ENCODE results near the gene GUCA1C. TPM values are rescaled to one million over a fixed set of nuclear protein-coding genes. Genes with fewer than 3 reads are reported as not detected.

The GUCA1C gene
- total RNA-seq: not detected

GRCh38 chr3:108953700-108954099, at the start of gene GUCA1C:
TSS of gene GUCA1C (minus strand) at chr3:108953879. CDS start at chr3:108953762, 117 bp downstream.
- H3K27ac Mint-ChIP-seq: no peak within 1 kb of the TSS
- peaks cover 10% of the 10 kb centered on the region for H3K27me3 Mint-ChIP-seq
- no peak for DNase-seq
- H3K4me1 Mint-ChIP-seq: no peaks in the 10 kb centered on the region
- H3K36me3 Mint-ChIP-seq: no peaks in the 10 kb centered on the region
- H3K4me3 Mint-ChIP-seq: no peak within 1 kb of the TSS
- no peaks in the 10 kb centered on the region for H3K9me3 Mint-ChIP-seq

- Mint-ChIP-seq H3K36me3 (no peaks in the 10 kb centered on the region), H3K4me3 (no peak overlapping the region), H3K27ac (no peak overlapping the region), H3K4me1 (no peaks in the 10 kb centered on the region), H3K9me3 (no peaks in the 10 kb centered on the region), H3K27me3 (no peaks in the 10 kb centered on the region)
- no peak for DNase-seq
Observed at GRCh38 chr3:108998436-108998835, 44.8 kb upstream of the GUCA1C start.

GRCh38 chr3:108985844-108986243, 32.2 kb upstream of the GUCA1C start:
- no peak for DNase-seq
- Mint-ChIP-seq H3K4me3 (no peak overlapping the region), H3K27ac (no peak overlapping the region), H3K4me1 (no peaks in the 10 kb centered on the region), H3K9me3 (no peaks in the 10 kb centered on the region), H3K36me3 (no peaks in the 10 kb centered on the region), H3K27me3 (peaks cover 18% of the 10 kb centered on the region)

GRCh38 chr3:108983051-108983450, 29.4 kb upstream of the GUCA1C start:
- no peaks in the 10 kb centered on the region for H3K36me3 Mint-ChIP-seq
- peaks cover 18% of the 10 kb centered on the region for H3K27me3 Mint-ChIP-seq
- no peak overlapping the region for H3K4me3 Mint-ChIP-seq
- H3K9me3 Mint-ChIP-seq: no peaks in the 10 kb centered on the region
- no peak for DNase-seq
- H3K4me1 Mint-ChIP-seq: no peaks in the 10 kb centered on the region
- H3K27ac Mint-ChIP-seq: no peak overlapping the region

GRCh38 chr3:108976058-108976457, 22.4 kb upstream of the GUCA1C start:
- Mint-ChIP-seq H3K9me3 (no peaks in the 10 kb centered on the region), H3K27me3 (peaks cover 9% of the 10 kb centered on the region), H3K4me1 (no peaks in the 10 kb centered on the region), H3K4me3 (no peak overlapping the region), H3K27ac (no peak overlapping the region), H3K36me3 (no peaks in the 10 kb centered on the region)
- DNase-seq: no peak

GRCh38 chr3:108973019-108973418, 19.3 kb upstream of the GUCA1C start:
- Mint-ChIP-seq H3K9me3 (no peaks in the 10 kb centered on the region), H3K27ac (no peak overlapping the region)

GRCh38 chr3:108972482-108972881, 18.8 kb upstream of the GUCA1C start:
- DNase-seq: no peak
- Mint-ChIP-seq H3K27ac (no peak overlapping the region), H3K4me1 (no peaks in the 10 kb centered on the region), H3K36me3 (no peaks in the 10 kb centered on the region), H3K9me3 (no peaks in the 10 kb centered on the region), H3K4me3 (no peak overlapping the region), H3K27me3 (peaks cover 9% of the 10 kb centered on the region)

More at GRCh38 chr3:108973019-108973418, 19.3 kb upstream of the GUCA1C start:
- no peaks in the 10 kb centered on the region for H3K36me3 Mint-ChIP-seq
- no peak overlapping the region for H3K4me3 Mint-ChIP-seq
- no peaks in the 10 kb centered on the region for H3K4me1 Mint-ChIP-seq
- H3K27me3 Mint-ChIP-seq: peaks cover 9% of the 10 kb centered on the region
- no peak for DNase-seq

- peaks cover 2% of the 10 kb centered on the region for H3K4me1 Mint-ChIP-seq
- H3K4me3 Mint-ChIP-seq: no peak overlapping the region
- H3K27ac Mint-ChIP-seq: no peak overlapping the region
- no peaks in the 10 kb centered on the region for H3K36me3 Mint-ChIP-seq
- no peaks in the 10 kb centered on the region for H3K9me3 Mint-ChIP-seq
- H3K27me3 Mint-ChIP-seq: peaks cover 9% of the 10 kb centered on the region
- DNase-seq: no peak
Observed at GRCh38 chr3:108970561-108970960, 16.9 kb upstream of the GUCA1C start.

- DNase-seq: no peak
- H3K4me3 Mint-ChIP-seq: no peak overlapping the region
- H3K27ac Mint-ChIP-seq: no peak overlapping the region
- H3K9me3 Mint-ChIP-seq: no peaks in the 10 kb centered on the region
- H3K36me3 Mint-ChIP-seq: no peaks in the 10 kb centered on the region
- H3K27me3 Mint-ChIP-seq: no peaks in the 10 kb centered on the region
- H3K4me1 Mint-ChIP-seq: peaks cover 2% of the 10 kb centered on the region
Observed at GRCh38 chr3:108966773-108967172, 13.1 kb upstream of the GUCA1C start.

GRCh38 chr3:108959017-108959416, 5.3 kb upstream of the GUCA1C start:
- Mint-ChIP-seq H3K27ac (no peak overlapping the region), H3K27me3 (peaks cover 16% of the 10 kb centered on the region), H3K4me3 (no peak overlapping the region), H3K4me1 (no peaks in the 10 kb centered on the region), H3K9me3 (no peaks in the 10 kb centered on the region), H3K36me3 (no peaks in the 10 kb centered on the region)
- DNase-seq: no peak

GRCh38 chr3:108953210-108953609, 469 bp downstream of the GUCA1C start:
- DNase-seq: no peak
- Mint-ChIP-seq H3K27ac (no peak overlapping the region), H3K4me1 (no peaks in the 10 kb centered on the region), H3K4me3 (no peak overlapping the region), H3K27me3 (peaks cover 12% of the 10 kb centered on the region), H3K36me3 (no peaks in the 10 kb centered on the region), H3K9me3 (no peaks in the 10 kb centered on the region)

GRCh38 chr3:108951820-108952501, 1.7 kb downstream of the GUCA1C start:
- Mint-ChIP-seq H3K36me3 (no peaks in the 10 kb centered on the region), H3K9me3 (no peaks in the 10 kb centered on the region), H3K27ac (no peak overlapping the region), H3K4me1 (no peaks in the 10 kb centered on the region), H3K27me3 (peaks cover 12% of the 10 kb centered on the region), H3K4me3 (no peak overlapping the region)
- DNase-seq: no peak

GRCh38 chr3:108947855-108948254, 5.8 kb downstream of the GUCA1C start:
- Mint-ChIP-seq H3K4me1 (peaks cover 3% of the 10 kb centered on the region), H3K27ac (no peak overlapping the region), H3K36me3 (no peaks in the 10 kb centered on the region), H3K4me3 (no peak overlapping the region), H3K27me3 (peaks cover 12% of the 10 kb centered on the region), H3K9me3 (no peaks in the 10 kb centered on the region)
- no peak for DNase-seq

GRCh38 chr3:108946292-108947285, 7.1 kb downstream of the GUCA1C start:
- H3K4me1 Mint-ChIP-seq: peaks cover 3% of the 10 kb centered on the region
- H3K4me3 Mint-ChIP-seq: no peak overlapping the region
- H3K36me3 Mint-ChIP-seq: no peaks in the 10 kb centered on the region
- no peak for DNase-seq
- H3K27me3 Mint-ChIP-seq: peaks cover 12% of the 10 kb centered on the region
- no peaks in the 10 kb centered on the region for H3K9me3 Mint-ChIP-seq
- H3K27ac Mint-ChIP-seq: no peak overlapping the region

- Mint-ChIP-seq H3K9me3 (no peaks in the 10 kb centered on the region), H3K27me3 (no peaks in the 10 kb centered on the region), H3K27ac (no peak overlapping the region), H3K4me1 (no peaks in the 10 kb centered on the region), H3K4me3 (no peak overlapping the region), H3K36me3 (no peaks in the 10 kb centered on the region)
- no peak for DNase-seq
Observed at GRCh38 chr3:108940568-108941263, 13.0 kb downstream of the GUCA1C start.
